Natural killer cell (primary cell): ENCODE data around the gene THRB. TPM values are rescaled to one million over a fixed set of nuclear protein-coding genes. Genes with fewer than 3 reads are reported as not detected.

ENCODE experiments used
- ATAC-seq, 3 donors: fragments of 150-1000 bp in 2 of 3; fragments of 200-7000 bp in 1 of 3; cut with Tn5 transposase; 1 replicate in 1 of 3; 2 replicates in 2 of 3; pipeline ENCODE4 v1.10.0; 2021; ENCODE audit warnings: mild to moderate bottlenecking in 2 of 3, moderate library complexity in 2 of 3
- DNase-seq, 2 donors: peaks; one replicate each; pipeline versions ENCODE4 v3.0.0 to v3.0.0-alpha.2; 2013 to 2021; ENCODE audit warnings: mixed read lengths in 1 of 2
- H3K27ac ChIP-seq: one replicate; pipeline ENCODE4 v1.5.1; 2013; ENCODE audit warnings: mild to moderate bottlenecking, low read length
- H3K27me3 ChIP-seq: one replicate; pipeline ENCODE4 v1.6.1; 2013; ENCODE audit warnings: low read length; ENCODE audit not compliant: control insufficient read depth, insufficient read depth
- H3K36me3 ChIP-seq: one replicate; pipeline ENCODE4 v1.6.1; 2013; ENCODE audit warnings: low read length; ENCODE audit not compliant: control insufficient read depth, insufficient read depth
- H3K4me1 ChIP-seq: one replicate; pipeline ENCODE4 v1.6.1; 2013; ENCODE audit warnings: low read length; ENCODE audit not compliant: control insufficient read depth, insufficient read depth
- H3K4me3 ChIP-seq: one replicate; pipeline ENCODE4 v1.5.1; 2013; ENCODE audit warnings: low read length
- H3K9me3 ChIP-seq: one replicate; pipeline ENCODE4 v1.6.1; 2013; ENCODE audit warnings: low read length; ENCODE audit not compliant: control insufficient read depth, insufficient read depth
- H3K27ac Mint-ChIP-seq, 2 donors: one replicate each; pipeline ENCODE4 v1.8.0; 2022; ENCODE audit warnings: mild to moderate bottlenecking in 2 of 2, mixed read lengths in 2 of 2, moderate library complexity in 1 of 2
- H3K27me3 Mint-ChIP-seq, 2 donors: one replicate each; pipeline ENCODE4 v1.8.0; 2022; ENCODE audit warnings: low read depth in 2 of 2, mixed read lengths in 2 of 2
- H3K36me3 Mint-ChIP-seq: one replicate; pipeline ENCODE4 v1.8.0; 2022; ENCODE audit warnings: mixed read lengths
- H3K4me1 Mint-ChIP-seq, 2 donors: one replicate each; pipeline ENCODE4 v1.8.0; 2022; ENCODE audit warnings: mixed read lengths in 2 of 2
- H3K4me3 Mint-ChIP-seq: one replicate; pipeline ENCODE4 v1.8.0; 2022; ENCODE audit warnings: mild to moderate bottlenecking, moderate library complexity, mixed read lengths
- H3K9me3 Mint-ChIP-seq, 2 donors: one replicate each; pipeline ENCODE4 v1.8.0; 2022; ENCODE audit warnings: mixed read lengths in 2 of 2
- WGBS: methylation state at CpG from one replicate; pipeline ENCODE4 v1.1.7; 2013; ENCODE audit warnings: missing lambda C conversion rate; ENCODE audit not compliant: insufficient coverage; 5-methylcytosine and 5-hydroxymethylcytosine counted together
- intact Hi-C: fragments of 100-400 bp; cut with micrococcal nuclease; formaldehyde crosslinking; loops from one replicate; pipeline ENCODE4 v1.14.2; 2022
- total RNA-seq, 4 donors: library from RNA; stranded (reverse); fragments of 120-200 nt in 1 of 4; gene quantifications; one replicate each; pipeline versions ENCODE4 v1.2.3 to v1.2.4, GENCODE V29; 2013 to 2022
- TF ChIP-seq, protein P1 (sequence below): fragments of 200-600 bp; IDR thresholded peaks from one replicate; pipeline ENCODE4 v1.8.0; 2022; ENCODE audit warnings: antibody characterized with exemption

THRB gene
- total RNA-seq, 3 donors from 2014 or later (not counting 1 experiment from before 2014, with no cell fraction given), result 0.05 TPM; not detected in 2

- intact Hi-C loops, result no loop called here
- no peak for DNase-seq
Observed at GRCh38 chr3:24526640-24527212, 32.1 kb upstream of the THRB start.

GRCh38 chr3:24525557-24525956 lies 30.9 kb upstream of the THRB start:
- no peak for ATAC-seq
- H3K27me3 ChIP-seq, result peaks cover 13% of the 10 kb centered on the region
- DNase-seq, result no peak
- no peaks in the 10 kb centered on the region for H3K9me3 ChIP-seq
- peaks cover 18 to 22% of the 10 kb centered on the region in 2 donors for H3K27me3 Mint-ChIP-seq
- peaks cover 0 to 3% of the 10 kb centered on the region in 2 donors for H3K9me3 Mint-ChIP-seq
- no peak overlapping the region for H3K27ac Mint-ChIP-seq
- intact Hi-C loops, result no loop called here
- H3K4me3 ChIP-seq, result no peak overlapping the region
- TF ChIP-seq, protein P1, sequence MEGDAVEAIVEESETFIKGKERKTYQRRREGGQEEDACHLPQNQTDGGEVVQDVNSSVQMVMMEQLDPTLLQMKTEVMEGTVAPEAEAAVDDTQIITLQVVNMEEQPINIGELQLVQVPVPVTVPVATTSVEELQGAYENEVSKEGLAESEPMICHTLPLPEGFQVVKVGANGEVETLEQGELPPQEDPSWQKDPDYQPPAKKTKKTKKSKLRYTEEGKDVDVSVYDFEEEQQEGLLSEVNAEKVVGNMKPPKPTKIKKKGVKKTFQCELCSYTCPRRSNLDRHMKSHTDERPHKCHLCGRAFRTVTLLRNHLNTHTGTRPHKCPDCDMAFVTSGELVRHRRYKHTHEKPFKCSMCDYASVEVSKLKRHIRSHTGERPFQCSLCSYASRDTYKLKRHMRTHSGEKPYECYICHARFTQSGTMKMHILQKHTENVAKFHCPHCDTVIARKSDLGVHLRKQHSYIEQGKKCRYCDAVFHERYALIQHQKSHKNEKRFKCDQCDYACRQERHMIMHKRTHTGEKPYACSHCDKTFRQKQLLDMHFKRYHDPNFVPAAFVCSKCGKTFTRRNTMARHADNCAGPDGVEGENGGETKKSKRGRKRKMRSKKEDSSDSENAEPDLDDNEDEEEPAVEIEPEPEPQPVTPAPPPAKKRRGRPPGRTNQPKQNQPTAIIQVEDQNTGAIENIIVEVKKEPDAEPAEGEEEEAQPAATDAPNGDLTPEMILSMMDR, result no peak
- no peak overlapping the region for H3K27ac ChIP-seq
- H3K4me1 ChIP-seq, result peaks cover 12% of the 10 kb centered on the region
- H3K36me3 ChIP-seq, result no peaks in the 10 kb centered on the region
- WGBS, result 67% methylated on average over 1 of the region's 1 CpG
- no peaks in the 10 kb centered on the region for H3K36me3 Mint-ChIP-seq
- H3K4me1 Mint-ChIP-seq, result peaks cover 0 to 7% of the 10 kb centered on the region in 2 donors
- no peak overlapping the region for H3K4me3 Mint-ChIP-seq

More at GRCh38 chr3:24526640-24527212, 32.1 kb upstream of the THRB start:
- no peaks in the 10 kb centered on the region for H3K36me3 Mint-ChIP-seq
- peaks cover 0 to 3% of the 10 kb centered on the region in 2 donors for H3K9me3 Mint-ChIP-seq
- no peaks in the 10 kb centered on the region for H3K9me3 ChIP-seq
- peaks cover 6% of the 10 kb centered on the region for H3K4me1 ChIP-seq
- WGBS, result 85% methylated on average over 2 of the region's 2 CpGs
- H3K27me3 Mint-ChIP-seq, result peaks cover 14 to 15% of the 10 kb centered on the region in 2 donors
- no peak overlapping the region for H3K4me3 ChIP-seq
- H3K36me3 ChIP-seq, result no peaks in the 10 kb centered on the region
- H3K4me1 Mint-ChIP-seq, result no peaks in the 10 kb centered on the region
- H3K27ac ChIP-seq, result no peak overlapping the region
- ATAC-seq, result no peak
- peaks cover 7% of the 10 kb centered on the region for H3K27me3 ChIP-seq
- no peak overlapping the region for H3K27ac Mint-ChIP-seq
- TF ChIP-seq, protein P1, result no peak
- no peak overlapping the region for H3K4me3 Mint-ChIP-seq

- Mint-ChIP-seq H3K27ac (no peak overlapping the region), H3K9me3 (peaks cover 0 to 3% of the 10 kb centered on the region in 2 donors), H3K27me3 (peaks cover 23 to 27% of the 10 kb centered on the region in 2 donors), H3K4me3 (no peak overlapping the region), H3K36me3 (no peaks in the 10 kb centered on the region), H3K4me1 (peaks cover 0 to 7% of the 10 kb centered on the region in 2 donors)
- no peak for DNase-seq
- no peak for ATAC-seq
- Histone ChIP-seq H3K4me1 (peaks cover 12% of the 10 kb centered on the region), H3K9me3 (no peaks in the 10 kb centered on the region), H3K27me3 (peaks cover 18% of the 10 kb centered on the region), H3K36me3 (no peaks in the 10 kb centered on the region), H3K27ac (no peak overlapping the region), H3K4me3 (no peak overlapping the region)
- 100% methylated on average over 1 of the region's 1 CpG for WGBS
- TF ChIP-seq, protein P1, result no peak
- intact Hi-C loops, result no loop called here
Observed at GRCh38 chr3:24525022-24525421, 30.4 kb upstream of the THRB start.
